ENCODE measurements around the gene MARCO. TPM values are rescaled to one million over a fixed set of nuclear protein-coding genes. Genes with fewer than 3 reads are reported as not detected.
A peak's percentile ranks its signal among the peaks of the same experiment; 100 is the strongest.
"Not testable (repeated sequence)": the region's sequence is repeated elsewhere in the genome, so short reads cannot be mapped to it uniquely, and the experiment has no call there.

The MARCO gene
- total RNA-seq, 2 donors from 2014 or later: 2.7 to 3.2 TPM

DNA sequence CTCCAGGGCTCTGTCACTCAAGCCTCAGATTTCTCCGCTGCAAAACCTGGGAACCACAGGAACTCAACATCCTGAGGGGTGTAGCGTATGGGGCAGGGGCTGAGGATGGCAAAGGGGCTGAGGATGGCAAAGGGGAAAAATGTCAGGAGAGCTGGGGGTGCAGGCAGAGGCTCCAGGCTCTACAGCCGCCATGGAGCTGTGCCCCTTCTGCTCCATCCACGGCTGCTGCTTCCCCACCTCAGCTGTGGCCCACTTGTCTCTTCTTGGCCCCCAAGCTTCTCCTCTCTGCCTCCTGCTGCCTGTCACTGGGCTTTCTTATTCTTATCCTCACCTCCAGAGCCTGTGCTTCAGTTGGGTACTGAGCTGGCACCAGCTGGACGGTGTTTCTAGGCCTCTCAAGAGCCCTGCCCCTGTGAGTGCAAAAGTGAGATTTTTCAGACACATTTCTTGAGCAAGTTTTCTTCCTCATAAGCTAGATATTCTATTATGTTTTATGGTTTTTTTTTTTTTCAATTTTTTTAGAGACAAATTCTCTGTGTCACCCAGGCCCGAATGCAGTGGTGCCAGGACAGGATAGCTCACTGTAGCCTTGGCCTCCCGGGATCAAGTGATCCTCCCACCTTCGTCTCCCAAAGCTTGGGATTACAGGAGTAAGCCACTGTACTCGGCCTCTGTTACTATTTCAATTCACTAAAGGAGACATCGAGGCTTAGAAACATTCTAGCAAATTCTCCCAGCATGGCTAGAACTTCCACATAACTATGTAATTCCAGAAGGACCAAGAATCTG is 49.0 kb downstream of the MARCO start:
- intact Hi-C loops (cut with DNase I, micrococcal nuclease): no loop called here
- ATAC-seq: no peak
- no peak for DNase-seq

GRCh38 chr2:118991554-118991953 is 49.6 kb downstream of the MARCO start:
- ATAC-seq: no peak
- no peak for DNase-seq
- intact Hi-C loops (cut with DNase I, micrococcal nuclease): no loop called here

DNA sequence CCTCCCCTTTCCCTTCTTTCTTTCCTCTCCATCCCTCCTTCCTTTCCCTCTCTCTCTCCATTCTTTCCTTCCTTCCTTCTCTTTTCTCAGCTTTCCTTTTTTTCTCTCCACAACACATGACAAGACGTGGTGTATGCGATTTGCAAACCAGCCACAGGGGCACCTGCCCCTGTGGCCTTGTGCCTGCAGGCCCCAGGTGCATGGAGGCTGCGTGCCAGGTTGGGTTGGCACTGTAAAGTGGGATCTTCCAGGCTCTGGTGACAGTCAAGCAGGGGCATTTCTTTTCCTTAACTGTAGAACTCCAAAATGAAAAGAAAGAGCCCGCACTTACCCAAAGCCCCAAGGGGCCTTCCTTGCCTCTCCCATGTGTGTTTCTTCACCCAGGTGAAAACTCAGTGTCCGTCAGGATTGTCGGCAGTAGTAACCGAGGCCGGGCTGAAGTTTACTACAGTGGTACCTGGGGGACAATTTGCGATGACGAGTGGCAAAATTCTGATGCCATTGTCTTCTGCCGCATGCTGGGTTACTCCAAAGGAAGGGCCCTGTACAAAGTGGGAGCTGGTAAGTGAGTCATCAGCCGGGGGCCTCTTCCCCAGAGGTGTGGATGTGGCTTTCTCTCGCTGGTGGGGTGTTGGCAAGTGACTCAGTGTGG is 50.9 kb downstream of the MARCO start:
- intact Hi-C loops (cut with DNase I, micrococcal nuclease): no loop called here
- DNase-seq: no peak
- no peak for ATAC-seq

GRCh38 chr2:118993392-118993752 is 51.4 kb downstream of the MARCO start:
- intact Hi-C loops (cut with DNase I, micrococcal nuclease): no loop called here
- DNase-seq (no peak), ATAC-seq (no peak)

DNA sequence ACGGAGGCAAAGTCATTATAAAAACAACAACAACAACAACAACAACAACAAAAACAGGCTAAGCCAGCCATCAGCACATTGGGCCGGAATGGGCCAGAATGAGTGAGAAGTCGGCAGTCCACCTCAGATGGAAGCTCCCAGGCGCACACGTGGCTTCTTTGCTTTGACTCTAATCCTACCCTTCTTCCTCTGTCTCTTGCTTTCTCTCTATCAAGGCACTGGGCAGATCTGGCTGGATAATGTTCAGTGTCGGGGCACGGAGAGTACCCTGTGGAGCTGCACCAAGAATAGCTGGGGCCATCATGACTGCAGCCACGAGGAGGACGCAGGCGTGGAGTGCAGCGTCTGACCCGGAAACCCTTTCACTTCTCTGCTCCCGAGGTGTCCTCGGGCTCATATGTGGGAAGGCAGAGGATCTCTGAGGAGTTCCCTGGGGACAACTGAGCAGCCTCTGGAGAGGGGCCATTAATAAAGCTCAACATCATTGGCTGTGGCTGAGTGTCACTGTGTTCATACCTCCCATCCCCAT is 52.2 kb downstream of the MARCO start:
- intact Hi-C loops (cut with DNase I, micrococcal nuclease): no loop called here
- ATAC-seq: no peak
- no peak for DNase-seq

- no peak for ATAC-seq
- DNase-seq: no peak
- intact Hi-C loops (cut with DNase I, micrococcal nuclease): no loop called here
These were observed 52.8 kb downstream of the MARCO start for GRCh38 chr2:118994778-118995177.

DNA sequence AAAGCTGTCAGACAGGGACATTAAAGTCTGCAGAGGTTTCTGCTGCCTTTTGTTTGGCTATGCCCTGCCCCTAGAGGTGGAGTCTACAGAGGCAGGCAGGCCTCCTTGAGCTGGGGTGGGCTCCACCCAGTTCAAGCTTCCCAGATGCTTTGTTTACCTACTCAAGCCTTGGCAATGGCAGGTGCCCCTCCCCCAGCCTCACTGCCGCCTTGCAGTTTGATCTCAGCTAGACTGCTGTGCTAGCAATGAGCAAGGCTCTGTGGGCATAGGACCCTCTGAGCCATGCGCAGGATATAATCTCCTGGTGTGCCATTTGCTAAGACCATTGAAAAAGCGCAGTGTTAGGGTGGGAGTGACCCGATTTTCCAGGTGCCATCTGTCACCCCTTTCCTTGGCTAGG is 61.9 kb downstream of the MARCO start:
- DNase-seq; ATAC-seq; intact Hi-C loops (cut with DNase I, micrococcal nuclease): not testable (repeated sequence)

DNA sequence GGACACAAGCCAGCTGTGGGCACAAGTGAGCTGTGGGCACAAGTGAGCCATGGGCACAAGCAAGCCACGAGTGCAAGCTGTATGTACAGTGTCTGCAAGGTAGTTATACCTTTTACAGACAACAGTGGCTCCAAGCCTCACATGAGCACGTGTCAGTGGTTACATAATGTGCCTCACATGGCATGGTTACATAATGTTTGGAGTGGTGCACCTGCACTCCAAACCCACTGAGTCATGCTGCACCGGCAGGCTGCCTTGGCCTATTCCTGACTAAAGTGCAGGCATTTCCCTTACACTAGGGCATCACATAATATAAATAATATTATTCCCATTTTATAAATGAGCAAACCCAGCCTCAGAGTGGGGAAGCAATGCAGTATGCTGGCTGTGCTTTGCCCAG is 62.6 kb downstream of the MARCO start:
- ATAC-seq: no peak
- DNase-seq: no peak
- intact Hi-C loops (cut with DNase I, micrococcal nuclease): no loop called here

DNA sequence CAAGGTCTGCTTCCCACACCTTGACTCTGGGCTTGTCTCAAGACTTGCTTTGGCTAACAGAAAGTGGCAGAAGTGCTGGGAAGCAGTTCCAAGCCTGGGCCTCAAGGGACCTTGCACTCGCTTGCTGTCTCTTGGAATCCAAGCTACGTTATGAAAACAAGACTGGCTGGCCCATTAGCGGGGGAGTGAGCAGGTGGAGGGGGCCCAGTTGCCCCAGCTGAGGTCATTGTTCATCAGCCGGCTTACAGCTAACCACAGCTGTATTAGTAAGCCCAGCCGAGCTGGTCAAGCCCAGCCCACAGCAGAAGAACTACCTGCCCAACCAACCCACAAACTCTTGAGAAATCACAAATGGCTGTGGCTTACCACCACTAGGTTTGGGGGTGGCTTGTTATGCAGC is 63.1 kb downstream of the MARCO start:
- intact Hi-C loops (cut with DNase I, micrococcal nuclease): no loop called here
- DNase-seq (no peak), ATAC-seq (no peak)

DNA sequence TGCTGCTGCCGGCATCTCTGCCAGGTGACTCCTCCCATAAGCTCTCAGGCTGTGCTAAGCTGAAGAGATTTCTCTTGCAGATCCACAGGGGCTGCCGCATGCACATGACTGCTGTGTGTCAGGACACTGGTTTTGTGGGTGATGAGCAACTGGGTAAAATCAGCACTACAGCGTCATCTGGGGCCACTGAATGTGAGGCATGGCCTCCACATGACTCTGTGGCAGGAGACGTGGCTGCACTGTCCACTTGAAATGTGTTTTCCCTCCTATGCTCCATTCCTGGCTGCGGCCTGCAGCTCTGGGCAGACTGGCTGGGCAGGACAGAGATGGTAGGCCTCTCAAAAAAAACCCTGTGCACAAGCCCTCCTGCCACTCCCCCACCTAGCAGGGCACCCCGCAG is 63.6 kb downstream of the MARCO start:
- ATAC-seq (no peak), DNase-seq (no peak)
- intact Hi-C loops (cut with DNase I, micrococcal nuclease): no loop called here

- ATAC-seq (no peak), DNase-seq (no peak)
- intact Hi-C loops (cut with DNase I, micrococcal nuclease): no loop called here
These were observed 64.4 kb downstream of the MARCO start for GRCh38 chr2:119006441-119006840.

DNA sequence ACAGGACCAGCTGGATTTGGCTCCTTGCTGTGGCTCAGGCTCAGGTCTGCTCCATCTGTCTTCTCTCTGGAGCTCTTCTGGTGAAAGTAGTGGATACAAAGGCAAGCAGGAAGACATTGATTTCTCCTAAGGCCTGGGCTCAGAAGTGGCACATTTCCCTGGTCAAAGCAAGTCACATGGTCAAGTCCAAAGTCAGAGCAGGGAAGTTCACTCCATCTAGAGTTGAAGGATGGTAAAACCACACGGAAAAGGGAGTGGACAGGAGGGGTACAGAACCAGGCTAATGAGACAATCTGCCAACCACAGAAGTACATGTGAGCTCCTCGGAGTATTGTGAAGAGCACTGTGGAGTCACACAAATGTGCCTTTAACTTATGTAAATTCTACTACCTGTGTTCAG is 66.1 kb downstream of the MARCO start:
- peak; percentile 87 for ATAC-seq
- DNase-seq: no peak
- intact Hi-C loops (cut with DNase I, micrococcal nuclease): no loop called here

GRCh38 chr2:119009110-119009509 is 67.1 kb downstream of the MARCO start:
- ATAC-seq (no peak), DNase-seq (no peak)
- intact Hi-C loops (cut with DNase I, micrococcal nuclease): no loop called here

GRCh38 chr2:119010336-119010735 is 68.3 kb downstream of the MARCO start:
- no peak for ATAC-seq
- intact Hi-C loops (cut with DNase I, micrococcal nuclease): loop anchor here in 1 of 2 donors (5.0 kb wide), 1 partner anchor 282 kb away; no protein-coding TSS in a partner anchor

DNA sequence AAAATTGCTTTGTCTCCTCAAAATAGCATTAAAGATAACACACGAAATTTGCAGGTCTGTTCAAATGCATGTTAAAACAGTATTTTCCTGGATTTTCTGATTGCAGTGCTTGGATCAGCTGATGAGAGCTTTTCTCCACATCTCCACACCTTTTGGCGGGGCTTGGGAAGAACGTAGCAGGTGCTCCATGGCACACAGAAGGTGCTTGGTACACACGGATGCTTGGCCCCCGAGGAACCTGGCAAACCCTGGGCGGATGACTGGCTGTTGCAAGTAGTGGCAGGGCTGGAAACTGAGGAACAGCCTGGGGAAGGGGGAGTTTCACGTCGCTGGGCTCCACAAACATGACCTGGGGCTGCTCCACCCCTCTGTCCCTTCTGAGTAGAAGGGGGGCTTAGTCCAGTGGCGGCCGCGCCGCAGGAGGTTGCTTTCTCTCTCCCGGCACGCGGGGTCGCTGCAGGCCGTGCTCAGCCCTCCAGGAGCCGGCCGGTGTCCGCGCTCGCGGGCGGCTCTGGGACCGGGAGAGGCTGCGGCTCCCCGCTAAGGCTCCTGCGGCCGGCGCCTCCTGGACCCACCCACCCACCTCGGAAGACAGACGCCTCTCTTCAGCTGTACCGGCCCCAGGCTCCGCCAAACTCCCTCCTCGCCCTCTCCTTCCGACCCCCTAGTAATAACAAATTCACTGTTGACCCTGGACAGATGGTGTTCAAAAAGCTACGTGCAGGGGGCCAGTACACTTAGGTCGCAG is 69.3 kb downstream of the MARCO start:
- ATAC-seq: peak; percentile 87
- intact Hi-C loops (cut with DNase I, micrococcal nuclease): loop anchor here in 1 of 2 donors (5.0 kb wide), 1 partner anchor 281 kb away; no protein-coding TSS in a partner anchor
- peak in 1 of 2 donors; percentile 47 for DNase-seq

More at GRCh38 chr2:119010336-119010735, 68.3 kb downstream of the MARCO start:
- DNase-seq: no peak

DNA sequence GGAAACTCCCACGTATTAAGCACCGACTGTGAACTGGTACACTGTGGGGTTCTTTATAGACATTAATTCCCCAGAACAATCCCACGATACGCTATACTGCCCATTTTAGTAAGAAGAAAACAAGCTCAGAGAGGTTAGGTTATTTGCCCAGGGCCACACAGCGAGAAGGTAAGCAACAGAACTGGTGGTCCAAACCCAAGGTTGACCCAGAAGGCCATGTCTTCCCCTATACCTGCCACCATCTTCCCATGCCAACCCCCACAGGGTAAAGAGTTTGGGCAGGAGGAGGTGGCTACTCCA is 69.9 kb downstream of the MARCO start:
- intact Hi-C loops (cut with DNase I, micrococcal nuclease): loop anchor here in 1 of 2 donors (5.0 kb wide), 1 partner anchor 280 kb away; no protein-coding TSS in a partner anchor
- no peak for DNase-seq
- no peak for ATAC-seq

GRCh38 chr2:119012345-119013301 is 70.6 kb downstream of the MARCO start:
- ATAC-seq (no peak), DNase-seq (no peak)
- intact Hi-C loops (cut with DNase I, micrococcal nuclease): loop anchor here in 1 of 2 donors (5.0 kb wide), 1 partner anchor 280 kb away; no protein-coding TSS in a partner anchor

DNA sequence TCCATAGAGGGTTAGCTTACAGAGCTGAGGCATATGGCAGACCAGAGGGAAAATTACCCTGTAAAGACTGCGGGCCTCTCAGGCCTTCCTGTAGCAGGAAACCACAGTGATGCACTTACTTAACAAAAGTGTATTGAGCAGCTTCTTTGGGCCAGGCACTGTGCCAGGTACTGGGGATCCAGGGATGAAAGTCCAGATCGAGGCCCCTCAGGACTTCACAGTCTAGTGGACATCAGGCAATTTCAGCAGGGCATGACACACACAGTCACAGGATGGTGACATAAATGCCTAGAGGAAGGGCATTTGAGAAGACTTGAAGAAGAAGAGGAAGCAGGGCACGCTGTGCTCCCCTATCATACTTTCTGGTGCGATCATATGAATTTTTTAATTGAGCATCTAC is 71.7 kb downstream of the MARCO start:
- ATAC-seq: no peak
- no peak for DNase-seq
- intact Hi-C loops (cut with DNase I, micrococcal nuclease): loop anchor here in 1 of 2 donors (5.0 kb wide), 1 partner anchor 279 kb away; no protein-coding TSS in a partner anchor
